GM19467 (cell line): Measurements from ENCODE around the gene ZNF787.

ENCODE experiments used
- ATAC-seq: cut with Tn5 transposase; IDR thresholded peaks from one replicate; pipeline ENCODE4 v1.9.1; 2021; ENCODE audit warnings: mild to moderate bottlenecking, moderate library complexity; ENCODE audit not compliant: unreplicated experiment

ZNF787 gene

GRCh38 chr19:56123266-56123891, 2.3 kb upstream of the ZNF787 start:
- no peak for ATAC-seq

- peak; percentile 29 for ATAC-seq
Observed at GRCh38 chr19:56120371-56121179, 520 bp downstream of the ZNF787 start.

GRCh38 chr19:56120002-56120370, 1.1 kb downstream of the ZNF787 start:
- ATAC-seq = no peak

GRCh38 chr19:56119582-56119978, 1.5 kb downstream of the ZNF787 start:
- no peak for ATAC-seq

- no peak for ATAC-seq
Observed at GRCh38 chr19:56118666-56119581, 2.2 kb downstream of the ZNF787 start.

- ATAC-seq = no peak
Observed at GRCh38 chr19:56117889-56118288, 3.2 kb downstream of the ZNF787 start.

GRCh38 chr19:56117376-56117884, 3.7 kb downstream of the ZNF787 start:
- no peak for ATAC-seq

- ATAC-seq = no peak
Observed at GRCh38 chr19:56116606-56117005, 4.5 kb downstream of the ZNF787 start.

- ATAC-seq = no peak
Observed at GRCh38 chr19:56115490-56115889, 5.6 kb downstream of the ZNF787 start.

GRCh38 chr19:56114778-56115110, 6.4 kb downstream of the ZNF787 start:
- ATAC-seq = no peak

GRCh38 chr19:56114051-56114777, 6.9 kb downstream of the ZNF787 start:
- no peak for ATAC-seq

- ATAC-seq = no peak
Observed at GRCh38 chr19:56113074-56113632, 7.9 kb downstream of the ZNF787 start.

GRCh38 chr19:56112313-56112709, 8.8 kb downstream of the ZNF787 start:
- ATAC-seq = no peak

GRCh38 chr19:56111601-56112312, 9.3 kb downstream of the ZNF787 start:
- peak; percentile 80 for ATAC-seq

- ATAC-seq = no peak
Observed at GRCh38 chr19:56110515-56111448, 10.3 kb downstream of the ZNF787 start.

GRCh38 chr19:56109226-56109625, 11.9 kb downstream of the ZNF787 start:
- no peak for ATAC-seq

GRCh38 chr19:56108447-56109195, 12.5 kb downstream of the ZNF787 start:
- no peak for ATAC-seq
